ENCODE results near the gene CHST12. TPM values are rescaled to one million over a fixed set of nuclear protein-coding genes. Genes with fewer than 3 reads are reported as not detected.

CHST12 gene
- total and polyA plus RNA-seq, 2 of the 4 experiments (the other 2 are of a cell fraction), result 3.8 to 27.0 TPM

- no peak for DNase-seq
- Histone ChIP-seq H3K27ac (ENCODE audit: insufficient read depth, low read length) (no peak overlapping the region), H2BK5ac (ENCODE audit: low read depth, low read length, poor library complexity, severe bottlenecking) (no peak overlapping the region), H4K20me1 (ENCODE audit: insufficient read depth, low read length) (peaks cover 1% of the 10 kb centered on the region), H2AFZ (replicated peaks; ENCODE audit: low read length, poor library complexity) (peak overlapping the region; percentile 43), H3K79me1 (ENCODE audit: low read depth in 1 of 2, low read length in 2 of 2) (peaks cover 0 to 1% of the 10 kb centered on the region in 2 experiments; a peak in 1 of 4 replicates), H4K91ac (ENCODE audit: insufficient read depth, low read depth, low read length) (no peak overlapping the region), H3K56ac (ENCODE audit: extremely low read depth, insufficient read depth, low read length) (no peak overlapping the region), H3K23ac (ENCODE audit: low read depth, low read length) (no peak overlapping the region), H3K4me2 (ENCODE audit: low read depth, low read length) (no peak overlapping the region), H4K5ac (ENCODE audit: low read depth, low read length) (no peak overlapping the region), H3K4me1 (ENCODE audit: control insufficient read depth, insufficient read depth, low read length) (no peaks in the 10 kb centered on the region), H3K18ac (ENCODE audit: low read depth, low read length) (no peak overlapping the region), H2AK5ac (ENCODE audit: low read depth, low read length) (no peak overlapping the region), H2BK15ac (ENCODE audit: low read depth, low read length) (no peak overlapping the region), H3K4me3 (ENCODE audit: insufficient read depth, low read depth, low read length) (no peak overlapping the region), H3K9ac (ENCODE audit: low read depth, low read length) (no peak overlapping the region), H3K27me3 (ENCODE audit: control insufficient read depth, insufficient read depth, low read length) (no peaks in the 10 kb centered on the region), H3K36me3 (ENCODE audit: control insufficient read depth, insufficient read depth, low read length) (peaks cover 33% of the 10 kb centered on the region), H3K4ac (ENCODE audit: low read depth, low read length) (no peak overlapping the region), H2BK120ac (ENCODE audit: low read depth, low read length) (no peak overlapping the region), H3K14ac (replicated peaks; ENCODE audit: low read depth, low read length) (no peak overlapping the region), H2AK9ac (replicated peaks; ENCODE audit: low read depth, low read length, poor library complexity) (peak overlapping the region; percentile 70), H3K9me1 (ENCODE audit: insufficient read depth, low read length) (no peaks in the 10 kb centered on the region; the same call in 1 of the 2 replicates), H4K8ac (ENCODE audit: low read depth in 2 of 2, low read length in 2 of 2) (no peak overlapping the region), H3K9me3 (ENCODE audit: control insufficient read depth, insufficient read depth, low read length) (no peaks in the 10 kb centered on the region), H2BK20ac (ENCODE audit: low read depth, low read length) (no peak overlapping the region)
- WGBS, 2 experiments (ENCODE audit: extremely low coverage in 2 of 2, insufficient read length in 1 of 2), result 87% methylated on average over 3 of the region's 19 CpGs; no CpG with 5 or more reads in 1 of the 2 experiments
- no TSS peak for BruUV-seq (replicated peaks)
- in situ Hi-C loops (cut with MboI; ENCODE audit: low sequenced_read_pairs) (no loop called here), dilution Hi-C loops (cut with HindIII; ENCODE audit: low sequenced_read_pairs, unreplicated experiment) (no loop called here), intact Hi-C loops (cut with micrococcal nuclease) (no loop called here)
- POLR2A ChIA-PET (ENCODE audit: unreplicated experiment), result no interaction called here
- no peak for ATAC-seq (ENCODE audit: low read depth)
- CTCF ChIA-PET, result no interaction called here
- TF ChIP-seq BHLHE40 (IDR thresholded peaks at IDR 0.05; ENCODE audit: low read depth, low read length) (no peak), FOS (IDR thresholded peaks at IDR 0.05; ENCODE audit: low read depth, low read length) (no peak), CEBPB (IDR thresholded peaks at IDR 0.05; ENCODE audit: low read depth, low read length) (no peak), POLR2A (IDR thresholded peaks at IDR 0.05; ENCODE audit: low read depth, low read length) (no peak), NFE2L2 (IDR thresholded peaks at IDR 0.05; ENCODE audit: low read depth, low read length) (no peak), USF2 (IDR thresholded peaks at IDR 0.05; ENCODE audit: low read depth, low read length) (no peak), RFX5 (IDR thresholded peaks at IDR 0.05; ENCODE audit: low read depth, low read length) (no peak), CHD1 (IDR thresholded peaks at IDR 0.05; ENCODE audit: low read depth, low read length) (no peak)
- TF ChIP-seq, protein P1, sequence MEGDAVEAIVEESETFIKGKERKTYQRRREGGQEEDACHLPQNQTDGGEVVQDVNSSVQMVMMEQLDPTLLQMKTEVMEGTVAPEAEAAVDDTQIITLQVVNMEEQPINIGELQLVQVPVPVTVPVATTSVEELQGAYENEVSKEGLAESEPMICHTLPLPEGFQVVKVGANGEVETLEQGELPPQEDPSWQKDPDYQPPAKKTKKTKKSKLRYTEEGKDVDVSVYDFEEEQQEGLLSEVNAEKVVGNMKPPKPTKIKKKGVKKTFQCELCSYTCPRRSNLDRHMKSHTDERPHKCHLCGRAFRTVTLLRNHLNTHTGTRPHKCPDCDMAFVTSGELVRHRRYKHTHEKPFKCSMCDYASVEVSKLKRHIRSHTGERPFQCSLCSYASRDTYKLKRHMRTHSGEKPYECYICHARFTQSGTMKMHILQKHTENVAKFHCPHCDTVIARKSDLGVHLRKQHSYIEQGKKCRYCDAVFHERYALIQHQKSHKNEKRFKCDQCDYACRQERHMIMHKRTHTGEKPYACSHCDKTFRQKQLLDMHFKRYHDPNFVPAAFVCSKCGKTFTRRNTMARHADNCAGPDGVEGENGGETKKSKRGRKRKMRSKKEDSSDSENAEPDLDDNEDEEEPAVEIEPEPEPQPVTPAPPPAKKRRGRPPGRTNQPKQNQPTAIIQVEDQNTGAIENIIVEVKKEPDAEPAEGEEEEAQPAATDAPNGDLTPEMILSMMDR (conservative IDR thresholded peaks at IDR 0.05; ENCODE audit: low read depth, low read length), result no peak
Measured at GRCh38 chr7:2384354-2385243, 18.8 kb upstream of the CHST12 start.

All from IMR-90 (cell line).